HepG2 (cell line): ENCODE data around the gene EPB41L2. TPM values are rescaled to one million over a fixed set of nuclear protein-coding genes. Genes with fewer than 3 reads are reported as not detected.
A peak's percentile ranks its signal among the peaks of the same experiment; 100 is the strongest.

Experiments used
- HNF4G ChIP-seq, 2 experiments: sonication (generic) in 1 of 2; formaldehyde crosslinking in 1 of 2; IDR thresholded peaks; 2 replicates each; pipeline versions ENCODE4 v1.4.0 to v1.6.1; 2011 to 2020; ENCODE audit warnings: borderline replicate concordance in 2 of 2, low read depth in 2 of 2, mild to moderate bottlenecking in 2 of 2, low read length in 1 of 2, missing genetic modification reagents in 1 of 2, moderate library complexity in 1 of 2
- MED1 ChIP-seq: sonication (generic); formaldehyde crosslinking; IDR thresholded peaks from 2 replicates; pipeline ENCODE4 v1.4.0; 2020; ENCODE audit warnings: missing genetic modification reagents
- MIXL1 ChIP-seq: IDR thresholded peaks from 2 replicates; pipeline ENCODE4 v1.6.1; 2016
- NFKBIZ ChIP-seq: IDR thresholded peaks from 2 replicates; pipeline ENCODE4 v1.6.1; 2018; ENCODE audit warnings: missing genetic modification reagents, missing compliant biosample characterization
- RAD51 ChIP-seq: fragments of 450-650 bp; IDR thresholded peaks from 2 replicates; pipeline ENCODE4 v1.6.1; 2016; ENCODE audit warnings: borderline replicate concordance
- RBFOX2 ChIP-seq: fragments of 200-400 bp; formaldehyde crosslinking; IDR thresholded peaks from 2 replicates; pipeline ENCODE4 v1.6.1; 2017; ENCODE audit warnings: low read depth, mild to moderate bottlenecking, low read length
- RFXANK ChIP-seq: IDR thresholded peaks from 2 replicates; pipeline ENCODE4 v1.6.1; 2016
- ZFAT ChIP-seq: sonication (generic); formaldehyde crosslinking; conservative IDR thresholded peaks from 2 replicates; pipeline ENCODE4 v1.8.1; 2023; ENCODE audit warnings: missing genetic modification reagents, inconsistent platforms
- ZIK1 ChIP-seq: sonication (generic); formaldehyde crosslinking; IDR thresholded peaks from 2 replicates; pipeline ENCODE4 v1.5.0; 2020; ENCODE audit warnings: mild to moderate bottlenecking, low read depth, missing genetic modification reagents, borderline replicate concordance
- ZNF124 ChIP-seq: sonication (generic); formaldehyde crosslinking; IDR thresholded peaks from 2 replicates; pipeline ENCODE4 v1.4.0; 2020; ENCODE audit warnings: missing genetic modification reagents
- ZNF296 ChIP-seq: sonication (generic); formaldehyde crosslinking; conservative IDR thresholded peaks from 2 replicates; pipeline ENCODE4 v1.5.0; 2020; ENCODE audit warnings: mild to moderate bottlenecking, missing genetic modification reagents
- ZNF430 ChIP-seq: sonication (generic); formaldehyde crosslinking; IDR thresholded peaks from 2 replicates; pipeline ENCODE4 v1.9.0; 2021; ENCODE audit warnings: mild to moderate bottlenecking, missing genetic modification reagents
- ZNF567 ChIP-seq: sonication (generic); formaldehyde crosslinking; IDR thresholded peaks from 2 replicates; pipeline ENCODE4 v1.8.1; 2023; ENCODE audit warnings: mild to moderate bottlenecking, missing genetic modification reagents, borderline replicate concordance
- ZNF629 ChIP-seq: sonication (generic); formaldehyde crosslinking; conservative IDR thresholded peaks from 2 replicates; pipeline ENCODE4 v1.5.0; 2020; ENCODE audit warnings: missing genetic modification reagents
- ZNF720 ChIP-seq: sonication (generic); formaldehyde crosslinking; IDR thresholded peaks from 2 replicates; pipeline ENCODE4 v1.4.0; 2020; ENCODE audit warnings: missing genetic modification reagents
- ZNF781 ChIP-seq: sonication (generic); formaldehyde crosslinking; IDR thresholded peaks from 2 replicates; pipeline ENCODE4 v1.5.1; 2020; ENCODE audit warnings: borderline replicate concordance, mild to moderate bottlenecking, missing genetic modification reagents; ENCODE audit errors: not compliant biosample characterization
- ZNF782 ChIP-seq: sonication (generic); formaldehyde crosslinking; IDR thresholded peaks from 2 replicates; pipeline ENCODE4 v1.4.0; 2020; ENCODE audit warnings: missing genetic modification reagents, mild to moderate bottlenecking, borderline replicate concordance
- polyA plus RNA-seq, 8 experiments: library from polyadenylated mRNA; depleted of rRNA in 3 of 8; stranded (reverse) in 7 of 8; unstranded in 1 of 8; fragments of >200 nt; fragmentation: Illumina TruSeq in 4 of 8; extraction: Trizol in 4 of 8; gene quantifications; 2 replicates each; pipeline versions ENCODE4 v1.2.1 to v1.2.3, GENCODE V29; 2011 to 2016; ENCODE audit warnings: low read depth in 4 of 8, missing spikeins in 1 of 8, mixed read lengths in 1 of 8; ENCODE audit not compliant: insufficient read depth in 1 of 8
- total RNA-seq, 5 experiments: library from RNA; depleted of rRNA; stranded (reverse); fragments of >200 nt; fragmentation: Illumina TruSeq; extraction: Trizol; gene quantifications; 2 replicates each; pipeline ENCODE4 v1.2.3, GENCODE V29; 2016; ENCODE audit warnings: low read depth in 1 of 5
- TF ChIP-seq, protein P1 (sequence below): sonication (generic); formaldehyde crosslinking; IDR thresholded peaks from 2 replicates; pipeline ENCODE4 v1.9.0; 2022; ENCODE audit warnings: missing genetic modification reagents, mild to moderate bottlenecking, borderline replicate concordance
- TF ChIP-seq, protein P2 (sequence below): sonication (generic); formaldehyde crosslinking; IDR thresholded peaks from 2 replicates; pipeline ENCODE4 v1.5.1; 2020; ENCODE audit warnings: missing genetic modification reagents, mild to moderate bottlenecking, borderline replicate concordance
- TF ChIP-seq, protein P3 (sequence below): sonication (generic); formaldehyde crosslinking; IDR thresholded peaks from 2 replicates; pipeline ENCODE4 v1.5.1; 2020; ENCODE audit warnings: missing genetic modification reagents, mild to moderate bottlenecking, borderline replicate concordance
- TF ChIP-seq, protein P4 (sequence below): IDR thresholded peaks from 2 replicates; pipeline ENCODE4 v1.6.1; 2016; ENCODE audit warnings: mild to moderate bottlenecking, missing biosample characterization, missing genetic modification reagents
- TF ChIP-seq, protein P5 (sequence below): sonication (generic); formaldehyde crosslinking; IDR thresholded peaks from 2 replicates; pipeline ENCODE4 v1.4.0; 2020; ENCODE audit warnings: missing genetic modification reagents; ENCODE audit errors: not compliant biosample characterization
- TF ChIP-seq, protein P6 (sequence below): sonication (generic); formaldehyde crosslinking; IDR thresholded peaks from 2 replicates; pipeline ENCODE4 v1.8.0; 2022; ENCODE audit warnings: mild to moderate bottlenecking, missing genetic modification reagents

EPB41L2 gene
- total and polyA plus RNA-seq, 2 of the 13 experiments (the other 11 are each of a cell fraction or from before 2014, with no cell fraction given): 41.7 to 56.4 TPM

DNA sequence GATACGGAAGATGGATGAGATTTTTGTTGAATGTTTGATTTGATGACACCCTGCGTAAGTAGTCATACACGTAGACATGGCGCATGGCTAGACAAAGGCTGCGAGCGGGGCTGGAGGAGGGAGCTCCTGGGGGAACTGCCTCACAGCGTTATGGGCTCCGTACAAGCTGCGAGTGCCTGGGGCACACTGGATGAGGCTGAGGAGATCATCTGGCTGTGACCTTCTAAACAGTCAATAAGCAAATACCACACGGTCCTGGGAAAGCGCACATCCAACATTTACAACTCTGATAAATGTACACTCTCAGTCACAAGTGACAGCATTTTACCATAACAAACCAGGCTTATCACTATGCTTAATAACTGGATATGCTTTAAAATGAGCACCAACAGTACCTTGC, 198.7 kb downstream of the EPB41L2 start (continued):
- TF ChIP-seq ZFAT (CRISPR knock-in tag): no peak
- TF ChIP-seq, protein P1, sequence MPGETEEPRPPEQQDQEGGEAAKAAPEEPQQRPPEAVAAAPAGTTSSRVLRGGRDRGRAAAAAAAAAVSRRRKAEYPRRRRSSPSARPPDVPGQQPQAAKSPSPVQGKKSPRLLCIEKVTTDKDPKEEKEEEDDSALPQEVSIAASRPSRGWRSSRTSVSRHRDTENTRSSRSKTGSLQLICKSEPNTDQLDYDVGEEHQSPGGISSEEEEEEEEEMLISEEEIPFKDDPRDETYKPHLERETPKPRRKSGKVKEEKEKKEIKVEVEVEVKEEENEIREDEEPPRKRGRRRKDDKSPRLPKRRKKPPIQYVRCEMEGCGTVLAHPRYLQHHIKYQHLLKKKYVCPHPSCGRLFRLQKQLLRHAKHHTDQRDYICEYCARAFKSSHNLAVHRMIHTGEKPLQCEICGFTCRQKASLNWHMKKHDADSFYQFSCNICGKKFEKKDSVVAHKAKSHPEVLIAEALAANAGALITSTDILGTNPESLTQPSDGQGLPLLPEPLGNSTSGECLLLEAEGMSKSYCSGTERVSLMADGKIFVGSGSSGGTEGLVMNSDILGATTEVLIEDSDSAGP: no peak; the same call in 1 of the 2 replicates
- TF ChIP-seq, protein P2, sequence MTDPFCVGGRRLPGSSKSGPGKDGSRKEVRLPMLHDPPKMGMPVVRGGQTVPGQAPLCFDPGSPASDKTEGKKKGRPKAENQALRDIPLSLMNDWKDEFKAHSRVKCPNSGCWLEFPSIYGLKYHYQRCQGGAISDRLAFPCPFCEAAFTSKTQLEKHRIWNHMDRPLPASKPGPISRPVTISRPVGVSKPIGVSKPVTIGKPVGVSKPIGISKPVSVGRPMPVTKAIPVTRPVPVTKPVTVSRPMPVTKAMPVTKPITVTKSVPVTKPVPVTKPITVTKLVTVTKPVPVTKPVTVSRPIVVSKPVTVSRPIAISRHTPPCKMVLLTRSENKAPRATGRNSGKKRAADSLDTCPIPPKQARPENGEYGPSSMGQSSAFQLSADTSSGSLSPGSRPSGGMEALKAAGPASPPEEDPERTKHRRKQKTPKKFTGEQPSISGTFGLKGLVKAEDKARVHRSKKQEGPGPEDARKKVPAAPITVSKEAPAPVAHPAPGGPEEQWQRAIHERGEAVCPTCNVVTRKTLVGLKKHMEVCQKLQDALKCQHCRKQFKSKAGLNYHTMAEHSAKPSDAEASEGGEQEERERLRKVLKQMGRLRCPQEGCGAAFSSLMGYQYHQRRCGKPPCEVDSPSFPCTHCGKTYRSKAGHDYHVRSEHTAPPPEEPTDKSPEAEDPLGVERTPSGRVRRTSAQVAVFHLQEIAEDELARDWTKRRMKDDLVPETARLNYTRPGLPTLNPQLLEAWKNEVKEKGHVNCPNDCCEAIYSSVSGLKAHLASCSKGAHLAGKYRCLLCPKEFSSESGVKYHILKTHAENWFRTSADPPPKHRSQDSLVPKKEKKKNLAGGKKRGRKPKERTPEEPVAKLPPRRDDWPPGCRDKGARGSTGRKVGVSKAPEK (CRISPR knock-in tag): peak; percentile 93; the same call in 1 of the 2 replicates
- TF ChIP-seq ZNF296 (CRISPR knock-in tag): no peak
- TF ChIP-seq, protein P3, sequence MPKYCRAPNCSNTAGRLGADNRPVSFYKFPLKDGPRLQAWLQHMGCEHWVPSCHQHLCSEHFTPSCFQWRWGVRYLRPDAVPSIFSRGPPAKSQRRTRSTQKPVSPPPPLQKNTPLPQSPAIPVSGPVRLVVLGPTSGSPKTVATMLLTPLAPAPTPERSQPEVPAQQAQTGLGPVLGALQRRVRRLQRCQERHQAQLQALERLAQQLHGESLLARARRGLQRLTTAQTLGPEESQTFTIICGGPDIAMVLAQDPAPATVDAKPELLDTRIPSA: no peak
- no peak for TF ChIP-seq RBFOX2
- peak; percentile 83 for TF ChIP-seq MIXL1 (CRISPR knock-in tag)
- no peak for TF ChIP-seq ZNF781 (CRISPR knock-in tag)
- TF ChIP-seq ZNF629 (CRISPR knock-in tag): no peak
- no peak; the same call in 1 of the 2 replicates for TF ChIP-seq HNF4G (IDR thresholded peaks at IDR 0.05; ENCODE audit: borderline replicate concordance, low read depth, low read length)
- no peak; the same call in 1 of the 2 replicates for TF ChIP-seq HNF4G (CRISPR knock-in tag; IDR thresholded peaks at IDR 0.05; ENCODE audit: borderline replicate concordance, low read depth)
- no peak for TF ChIP-seq NFKBIZ (CRISPR knock-in tag)
- TF ChIP-seq, protein P4, sequence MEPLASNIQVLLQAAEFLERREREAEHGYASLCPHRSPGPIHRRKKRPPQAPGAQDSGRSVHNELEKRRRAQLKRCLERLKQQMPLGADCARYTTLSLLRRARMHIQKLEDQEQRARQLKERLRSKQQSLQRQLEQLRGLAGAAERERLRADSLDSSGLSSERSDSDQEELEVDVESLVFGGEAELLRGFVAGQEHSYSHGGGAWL: peak; percentile 51; the same call in 1 of the 2 replicates
- TF ChIP-seq ZNF720 (CRISPR knock-in tag): no peak
- TF ChIP-seq ZNF430: no peak
- no peak for TF ChIP-seq RAD51
- TF ChIP-seq ZIK1 (CRISPR knock-in tag): no peak
- no peak for TF ChIP-seq RFXANK (CRISPR knock-in tag)
- TF ChIP-seq ZNF782 (CRISPR knock-in tag): no peak
- TF ChIP-seq ZNF124 (CRISPR knock-in tag): 0 out of 2 replicates have a peak, but pooled peaks have one; percentile 61
- TF ChIP-seq, protein P5, sequence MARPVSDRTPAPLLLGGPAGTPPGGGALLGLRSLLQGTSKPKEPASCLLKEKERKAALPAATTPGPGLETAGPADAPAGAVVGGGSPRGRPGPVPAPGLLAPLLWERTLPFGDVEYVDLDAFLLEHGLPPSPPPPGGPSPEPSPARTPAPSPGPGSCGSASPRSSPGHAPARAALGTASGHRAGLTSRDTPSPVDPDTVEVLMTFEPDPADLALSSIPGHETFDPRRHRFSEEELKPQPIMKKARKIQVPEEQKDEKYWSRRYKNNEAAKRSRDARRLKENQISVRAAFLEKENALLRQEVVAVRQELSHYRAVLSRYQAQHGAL (CRISPR knock-in tag): no peak
- TF ChIP-seq, protein P6, sequence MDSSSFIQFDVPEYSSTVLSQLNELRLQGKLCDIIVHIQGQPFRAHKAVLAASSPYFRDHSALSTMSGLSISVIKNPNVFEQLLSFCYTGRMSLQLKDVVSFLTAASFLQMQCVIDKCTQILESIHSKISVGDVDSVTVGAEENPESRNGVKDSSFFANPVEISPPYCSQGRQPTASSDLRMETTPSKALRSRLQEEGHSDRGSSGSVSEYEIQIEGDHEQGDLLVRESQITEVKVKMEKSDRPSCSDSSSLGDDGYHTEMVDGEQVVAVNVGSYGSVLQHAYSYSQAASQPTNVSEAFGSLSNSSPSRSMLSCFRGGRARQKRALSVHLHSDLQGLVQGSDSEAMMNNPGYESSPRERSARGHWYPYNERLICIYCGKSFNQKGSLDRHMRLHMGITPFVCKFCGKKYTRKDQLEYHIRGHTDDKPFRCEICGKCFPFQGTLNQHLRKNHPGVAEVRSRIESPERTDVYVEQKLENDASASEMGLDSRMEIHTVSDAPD (CRISPR knock-in tag): no peak
- TF ChIP-seq ZNF567 (CRISPR knock-in tag): no peak
- TF ChIP-seq MED1 (CRISPR knock-in tag): peak; percentile 74
